Measurements from ENCODE around the gene NCAPG2. TPM values are rescaled to one million over a fixed set of nuclear protein-coding genes. Genes with fewer than 3 reads are reported as not detected.
A peak's percentile ranks its signal among the peaks of the same experiment; 100 is the strongest.

The NCAPG2 gene
- polyA plus RNA-seq, 3 donors: 1.1 to 3.1 (median 1.7) TPM

- Histone ChIP-seq H3K4me2 (replicated peaks; ENCODE audit: extremely low read depth, low read length, poor library complexity, severe bottlenecking) (no peak overlapping the region), H4K20me1 (ENCODE audit: insufficient read depth, low read length) (no peaks in the 10 kb centered on the region), H3K79me2 (ENCODE audit: insufficient read depth, low read length) (no peaks in the 10 kb centered on the region), H3K36me3 (replicated peaks in 1 of 2; ENCODE audit: control insufficient read depth in 1 of 2, insufficient read depth in 2 of 2, low read length in 2 of 2) (peaks cover 25 to 48% of the 10 kb centered on the region in 2 donors), H3K27ac (ENCODE audit: low read depth in 1 of 2, low read length in 2 of 2) (peak overlapping the region in 1 of 2 donors; percentile 9), H3K4me3 (replicated peaks in 1 of 3; ENCODE audit: low read depth in 2 of 3, low read length in 3 of 3) (no peak overlapping the region), H3K27me3 (ENCODE audit: control insufficient read depth in 2 of 2, insufficient read depth in 2 of 2, low read length in 2 of 2) (no peaks in the 10 kb centered on the region), H3K4me1 (ENCODE audit: control insufficient read depth in 1 of 2, insufficient read depth in 2 of 2, low read length in 2 of 2) (peaks cover 10 to 21% of the 10 kb centered on the region in 2 donors), H3K9ac (ENCODE audit: insufficient read depth, low read length, poor library complexity, severe bottlenecking) (no peak overlapping the region), H3K9me3 (replicated peaks in 1 of 2; ENCODE audit: control insufficient read depth in 1 of 2, insufficient read depth in 1 of 2, low read length in 2 of 2) (no peaks in the 10 kb centered on the region), H2AFZ (ENCODE audit: insufficient read depth, low read depth, low read length, poor library complexity, severe bottlenecking) (no peak overlapping the region)
- WGBS (ENCODE audit: insufficient coverage): 100% methylated on average over 3 of the region's 6 CpGs
- no peak for DNase-seq
- Mint-ChIP-seq H3K27me3 (ENCODE audit: low read depth in 3 of 3) (peaks cover 0 to 1% (median 0%) of the 10 kb centered on the region in 3 donors), H3K4me3 (no peak overlapping the region), H3K4me1 (peaks cover 18% of the 10 kb centered on the region), H3K27ac (no peak overlapping the region), H3K36me3 (peaks cover 30 to 42% of the 10 kb centered on the region in 2 donors), H3K9me3 (no peaks in the 10 kb centered on the region)
- intact Hi-C loops (cut with micrococcal nuclease): no loop called here
- TF ChIP-seq CTCF (IDR thresholded peaks at IDR 0.05): no peak
These were observed 27.2 kb upstream of the NCAPG2 start for GRCh38 chr7:158731761-158732160.

- no peak for TF ChIP-seq CTCF (IDR thresholded peaks at IDR 0.05)
- Histone ChIP-seq H3K36me3 (replicated peaks in 1 of 2; ENCODE audit: control insufficient read depth in 1 of 2, insufficient read depth in 2 of 2, low read length in 2 of 2) (peaks cover 18 to 37% of the 10 kb centered on the region in 2 donors), H3K27me3 (ENCODE audit: control insufficient read depth in 2 of 2, insufficient read depth in 2 of 2, low read length in 2 of 2) (no peaks in the 10 kb centered on the region), H3K4me3 (replicated peaks in 1 of 3; ENCODE audit: low read depth in 2 of 3, low read length in 3 of 3) (peak overlapping the region in 2 of 3 experiments; percentile 16 to 59), H3K4me2 (replicated peaks; ENCODE audit: extremely low read depth, low read length, poor library complexity, severe bottlenecking) (peak overlapping the region; percentile 48), H3K9ac (ENCODE audit: insufficient read depth, low read length, poor library complexity, severe bottlenecking) (no peak overlapping the region), H4K20me1 (ENCODE audit: insufficient read depth, low read length) (no peaks in the 10 kb centered on the region), H3K79me2 (ENCODE audit: insufficient read depth, low read length) (no peaks in the 10 kb centered on the region), H3K9me3 (replicated peaks in 1 of 2; ENCODE audit: control insufficient read depth in 1 of 2, insufficient read depth in 1 of 2, low read length in 2 of 2) (no peaks in the 10 kb centered on the region), H3K27ac (ENCODE audit: low read depth in 1 of 2, low read length in 2 of 2) (peak overlapping the region; percentile 38 to 58), H3K4me1 (ENCODE audit: control insufficient read depth in 1 of 2, insufficient read depth in 2 of 2, low read length in 2 of 2) (peaks cover 10 to 21% of the 10 kb centered on the region in 2 donors), H2AFZ (ENCODE audit: insufficient read depth, low read depth, low read length, poor library complexity, severe bottlenecking) (peak overlapping the region; percentile 45)
- Mint-ChIP-seq H3K4me1 (peaks cover 18% of the 10 kb centered on the region), H3K4me3 (peak overlapping the region in 1 of 2 donors; percentile 65), H3K27me3 (ENCODE audit: low read depth in 3 of 3) (peaks cover 0 to 1% (median 0%) of the 10 kb centered on the region in 3 donors), H3K27ac (peak overlapping the region; percentile 6 to 83 (median 47)), H3K9me3 (no peaks in the 10 kb centered on the region), H3K36me3 (peaks cover 23 to 34% of the 10 kb centered on the region in 2 donors)
- WGBS (ENCODE audit: insufficient coverage): 72% methylated on average over 2 of the region's 23 CpGs
- peak in 2 of 3 donors; percentile 15 to 41 for DNase-seq
- intact Hi-C loops (cut with micrococcal nuclease): no loop called here
These were observed 26.1 kb upstream of the NCAPG2 start for GRCh38 chr7:158730383-158731346.
